ENCODE results near the gene CCNG2.

Gene CCNG2

GRCh38 chr4:77147079-77147782, 9.8 kb upstream of the CCNG2 start:
- no peak for DNase-seq (ENCODE audit: low read depth in 4 of 4, low spot score in 1 of 4)

GRCh38 chr4:77148078-77148477, 8.9 kb upstream of the CCNG2 start:
- no peak for DNase-seq (ENCODE audit: low read depth in 4 of 4, low spot score in 1 of 4)

- DNase-seq (ENCODE audit: low read depth in 4 of 4, low spot score in 1 of 4), result no peak
Observed at GRCh38 chr4:77149789-77150188, 7.2 kb upstream of the CCNG2 start.

- DNase-seq (ENCODE audit: low read depth in 4 of 4, low spot score in 1 of 4), result no peak
Observed at GRCh38 chr4:77151241-77151640, 5.8 kb upstream of the CCNG2 start.

- DNase-seq (ENCODE audit: low read depth in 4 of 4, low spot score in 1 of 4), result no peak
Observed at GRCh38 chr4:77152421-77152820, 4.6 kb upstream of the CCNG2 start.

- DNase-seq (ENCODE audit: low read depth in 4 of 4, low spot score in 1 of 4), result no peak
Observed at GRCh38 chr4:77153006-77153405, 4.0 kb upstream of the CCNG2 start.

- DNase-seq (ENCODE audit: low read depth in 4 of 4, low spot score in 1 of 4), result no peak
Observed at GRCh38 chr4:77154065-77154464, 2.9 kb upstream of the CCNG2 start.

GRCh38 chr4:77154761-77155499, 2.1 kb upstream of the CCNG2 start:
- DNase-seq (ENCODE audit: low read depth in 4 of 4, low spot score in 1 of 4), result no peak

- no peak for DNase-seq (ENCODE audit: low read depth in 4 of 4, low spot score in 1 of 4)
Observed at GRCh38 chr4:77155631-77156452, 1.2 kb upstream of the CCNG2 start.

GRCh38 chr4:77156533-77156911, 485 bp upstream of the CCNG2 start:
- DNase-seq (ENCODE audit: low read depth in 4 of 4, low spot score in 1 of 4), result peak; percentile 75 to 85 (median 81)

GRCh38 chr4:77157859-77158486, 966 bp downstream of the CCNG2 start:
- peak; percentile 30 to 64 (median 42) for DNase-seq (ENCODE audit: low read depth in 4 of 4, low spot score in 1 of 4)

- DNase-seq (ENCODE audit: low read depth in 4 of 4, low spot score in 1 of 4), result no peak
Observed at GRCh38 chr4:77158487-77158861, 1.5 kb downstream of the CCNG2 start.

- DNase-seq (ENCODE audit: low read depth in 4 of 4, low spot score in 1 of 4), result no peak
Observed at GRCh38 chr4:77159806-77160205, 2.8 kb downstream of the CCNG2 start.

GRCh38 chr4:77163641-77164040, 6.6 kb downstream of the CCNG2 start:
- DNase-seq (ENCODE audit: low read depth in 4 of 4, low spot score in 1 of 4), result no peak

- no peak for DNase-seq (ENCODE audit: low read depth in 4 of 4, low spot score in 1 of 4)
Observed at GRCh38 chr4:77167173-77167572, 10.2 kb downstream of the CCNG2 start.

GRCh38 chr4:77167866-77168265, 10.9 kb downstream of the CCNG2 start:
- DNase-seq (ENCODE audit: low read depth in 4 of 4, low spot score in 1 of 4), result no peak

GRCh38 chr4:77169481-77169880, 12.5 kb downstream of the CCNG2 start:
- no peak for DNase-seq (ENCODE audit: low read depth in 4 of 4, low spot score in 1 of 4)

- DNase-seq (ENCODE audit: low read depth in 4 of 4, low spot score in 1 of 4), result no peak
Observed at GRCh38 chr4:77170926-77171325, 13.9 kb downstream of the CCNG2 start.

GRCh38 chr4:77172336-77172735, 15.3 kb downstream of the CCNG2 start:
- DNase-seq (ENCODE audit: low read depth in 4 of 4, low spot score in 1 of 4), result no peak

- DNase-seq (ENCODE audit: low read depth in 4 of 4, low spot score in 1 of 4), result no peak
Observed at GRCh38 chr4:77174426-77174825, 17.4 kb downstream of the CCNG2 start.

GRCh38 chr4:77175201-77175611, 18.2 kb downstream of the CCNG2 start:
- no peak for DNase-seq (ENCODE audit: low read depth in 4 of 4, low spot score in 1 of 4)
